Activated CD8-positive, alpha-beta memory T cell treated with anti-CD3 and anti-CD28 coated beads for 36 hours (primary cell): ENCODE results near the gene GABBR2. TPM values are rescaled to one million over a fixed set of nuclear protein-coding genes. Genes with fewer than 3 reads are reported as not detected.

Experiments
- CTCF ChIA-PET: fragments of 350-600 bp; sonication (Branson Sonifier 250); formaldehyde crosslinking; loops from one replicate; lab custom pipeline; 2021; ENCODE audit warnings: antibody characterized with exemption; lab: Charles Lee
- POLR2A ChIA-PET: fragments of 350-600 bp; sonication (Branson Sonifier 250); formaldehyde crosslinking; loops from one replicate; lab custom pipeline; 2021; ENCODE audit warnings: antibody characterized with exemption; lab: Charles Lee
- total RNA-seq, 2 experiments: library from RNA; stranded (reverse); gene quantifications; one replicate each; pipeline ENCODE4 v1.2.3, GENCODE V29; 2021

Gene GABBR2
- total RNA-seq, 2 experiments from 2014 or later = not detected

- POLR2A ChIA-PET = no interaction called here
- CTCF ChIA-PET = no interaction called here
Observed at GRCh38 chr9:98576859-98577258, 131.9 kb downstream of the GABBR2 start.

- CTCF ChIA-PET = no interaction called here
- POLR2A ChIA-PET = no interaction called here
Observed at GRCh38 chr9:98576354-98576753, 132.4 kb downstream of the GABBR2 start.

- ChIA-PET POLR2A (no interaction called here), CTCF (no interaction called here)
Observed at GRCh38 chr9:98575379-98576346, 133.1 kb downstream of the GABBR2 start.

- ChIA-PET CTCF (no interaction called here), POLR2A (no interaction called here)
Observed at GRCh38 chr9:98573749-98574278, 134.9 kb downstream of the GABBR2 start.

DNA sequence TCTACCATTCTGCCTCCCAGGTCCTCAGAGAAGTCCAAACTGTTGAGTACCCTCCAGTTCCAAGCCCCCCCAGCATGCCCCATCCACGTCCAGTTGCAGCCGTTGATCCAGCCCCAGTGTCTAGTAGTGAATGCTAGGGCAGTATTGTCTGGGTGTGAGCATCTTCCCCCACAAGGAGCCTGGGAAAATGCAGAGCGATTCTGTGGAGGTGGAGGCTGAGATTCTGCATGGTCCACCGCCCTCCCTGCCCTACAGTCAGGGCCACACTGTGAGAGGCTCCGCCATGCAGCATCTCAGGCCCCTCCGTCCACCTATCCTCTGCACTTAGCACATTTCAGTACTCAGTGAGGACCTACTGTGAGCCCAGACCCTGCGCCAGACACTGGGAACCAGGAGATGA is 135.9 kb downstream of the GABBR2 start:
- POLR2A ChIA-PET = no interaction called here
- CTCF ChIA-PET = no interaction called here

DNA sequence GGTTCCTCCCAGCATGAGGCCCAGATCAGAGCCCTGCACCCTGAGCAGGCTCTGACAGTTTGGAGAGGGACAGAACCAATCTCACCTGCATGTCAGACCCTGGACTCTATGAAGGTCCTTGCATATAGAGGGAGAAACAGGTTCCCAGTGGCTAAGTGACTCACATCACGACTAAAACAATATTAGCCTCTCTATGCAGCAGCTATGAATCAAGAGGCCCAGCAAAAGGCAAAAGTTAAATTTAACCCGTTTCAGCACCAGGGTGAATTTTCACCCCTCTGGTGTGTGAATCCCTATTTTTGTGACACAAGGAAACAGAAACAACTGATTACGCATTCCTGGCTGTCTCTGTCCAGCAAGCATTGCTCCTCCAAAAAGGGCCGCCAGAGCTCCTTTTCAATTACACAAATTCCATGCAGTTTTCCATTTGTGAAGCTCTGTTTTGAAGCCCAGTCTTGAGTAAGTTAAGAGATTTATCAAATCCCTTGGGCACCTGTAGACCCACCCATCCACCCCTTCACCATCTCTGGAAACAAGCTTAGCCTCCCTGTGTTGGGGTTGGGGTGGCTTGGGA is 136.6 kb downstream of the GABBR2 start:
- POLR2A ChIA-PET = no interaction called here
- CTCF ChIA-PET = no interaction called here

DNA sequence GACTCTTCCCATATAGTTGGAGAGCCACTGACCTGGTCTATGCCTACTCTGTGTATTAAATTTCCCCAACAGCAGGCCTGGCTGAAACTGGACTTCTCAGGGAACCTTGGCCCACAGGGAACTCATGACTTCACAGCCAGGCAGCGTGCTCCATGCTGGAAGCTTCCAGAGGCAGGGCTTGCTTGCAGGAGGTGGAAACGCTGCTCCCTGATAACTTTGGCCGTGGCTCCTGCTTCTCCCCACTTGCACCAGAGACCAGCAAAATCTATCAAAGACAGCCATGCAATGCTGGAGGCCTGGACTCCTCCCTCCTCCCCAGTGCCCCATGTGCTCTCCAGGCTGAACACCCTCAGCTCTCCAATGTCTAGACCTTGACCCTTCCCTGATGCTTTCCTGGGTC is 137.1 kb downstream of the GABBR2 start:
- ChIA-PET POLR2A (no interaction called here), CTCF (no interaction called here)

DNA sequence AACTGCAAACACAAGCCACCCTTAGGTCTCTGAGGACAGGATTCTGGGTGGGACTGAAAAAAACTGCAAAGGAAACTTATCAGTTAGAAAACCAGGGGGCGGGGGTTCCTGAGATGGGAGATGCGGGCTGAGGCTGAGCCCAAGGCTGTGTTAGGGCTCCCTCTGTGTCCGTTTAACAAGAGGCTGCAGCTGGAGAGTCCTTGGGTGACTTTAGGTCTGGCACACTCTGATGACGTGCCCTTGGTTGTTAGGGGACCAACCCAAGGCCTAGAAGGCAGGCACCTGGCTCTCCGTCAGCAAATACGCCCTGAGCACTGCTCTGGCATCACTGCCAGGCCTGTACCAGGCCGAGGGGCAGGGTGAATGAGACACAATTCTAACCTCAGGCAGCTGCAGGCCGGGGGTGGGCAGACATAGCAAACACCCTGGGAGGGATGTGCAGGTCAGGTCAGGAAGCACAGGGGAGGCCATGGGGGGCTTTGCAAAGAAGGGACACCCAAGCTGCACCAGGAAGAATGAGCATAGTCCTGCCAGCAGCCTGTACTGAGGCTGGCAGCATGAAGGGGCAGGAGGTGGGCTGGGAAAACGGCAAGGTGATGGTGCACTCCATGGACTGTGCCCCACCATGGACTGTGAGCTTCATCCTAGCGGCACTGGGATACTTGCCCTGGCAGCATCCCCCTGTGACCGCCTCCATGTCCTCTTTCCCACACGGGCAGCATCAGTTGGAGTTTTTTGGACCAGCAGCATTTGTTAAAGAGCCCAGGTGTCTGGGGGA is 137.9 kb downstream of the GABBR2 start:
- ChIA-PET POLR2A (no interaction called here), CTCF (no interaction called here)

DNA sequence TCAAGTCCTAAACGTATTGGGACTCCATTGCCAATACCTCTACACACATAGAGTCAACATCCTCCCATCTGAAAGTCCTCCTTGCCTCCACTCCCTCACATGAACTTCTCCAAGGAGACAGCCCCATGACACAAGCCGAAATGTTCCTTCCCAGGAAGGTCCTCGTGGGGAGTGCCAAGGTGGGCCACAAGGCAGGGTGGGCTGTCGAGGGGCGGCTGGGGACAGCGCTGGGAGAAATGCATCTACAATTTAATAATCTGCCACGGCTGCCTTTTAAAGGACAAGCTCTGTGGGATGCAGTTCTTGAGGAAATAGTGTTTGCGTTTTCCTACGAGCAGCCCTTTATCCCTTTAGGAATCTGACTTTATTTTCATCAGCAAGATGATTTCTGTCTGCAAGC is 138.7 kb downstream of the GABBR2 start:
- ChIA-PET CTCF (no interaction called here), POLR2A (no interaction called here)

DNA sequence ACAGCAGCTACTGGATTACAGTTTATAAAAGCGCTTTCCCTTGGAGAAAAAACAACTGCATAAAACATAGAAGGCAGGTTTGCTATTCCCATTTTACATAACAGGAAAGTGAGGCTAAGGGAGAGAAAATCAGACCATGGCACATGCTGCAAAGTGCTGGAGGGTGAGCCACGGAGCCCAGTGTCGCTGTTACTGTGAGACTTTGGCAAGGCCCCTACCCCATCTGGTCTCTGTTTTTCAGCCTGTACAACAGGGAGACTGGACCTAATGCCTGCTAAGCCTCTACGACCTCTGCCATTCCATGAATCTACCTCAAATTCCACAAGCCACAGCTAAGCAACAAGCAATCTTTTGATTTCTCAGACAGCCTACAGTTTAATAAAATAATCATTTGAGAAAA is 139.2 kb downstream of the GABBR2 start:
- ChIA-PET POLR2A (no interaction called here), CTCF (no interaction called here)

DNA sequence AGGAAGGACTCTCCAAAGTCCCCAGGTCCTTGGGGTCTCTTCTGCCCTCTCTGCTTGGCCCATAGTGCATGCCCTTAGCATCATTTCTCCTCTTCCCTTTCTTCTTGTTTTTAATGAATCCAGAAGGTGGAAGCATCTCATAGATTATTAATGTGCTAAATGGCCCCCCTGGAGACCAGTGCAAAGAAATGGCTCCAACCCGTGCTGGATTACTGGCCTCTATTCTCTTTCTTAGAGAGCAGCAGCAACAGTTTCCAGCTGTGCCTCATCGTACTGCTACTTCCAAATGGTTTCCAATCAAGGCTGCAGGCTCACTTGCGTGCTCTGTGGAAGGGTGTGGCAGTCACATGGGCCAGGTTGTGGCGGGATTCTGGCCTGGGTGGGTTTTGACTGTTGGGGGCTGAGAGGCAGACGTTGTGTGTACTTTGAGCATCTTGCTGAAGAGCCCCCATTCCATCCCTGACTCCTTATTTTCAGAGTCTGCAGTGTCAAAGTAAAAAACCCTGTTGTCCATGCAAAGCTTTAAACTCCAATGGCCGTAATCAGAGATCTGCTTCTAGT is 139.7 kb downstream of the GABBR2 start:
- ChIA-PET CTCF (no interaction called here), POLR2A (no interaction called here)

- ChIA-PET POLR2A (no interaction called here), CTCF (no interaction called here)
Observed at GRCh38 chr9:98568234-98568908, 140.4 kb downstream of the GABBR2 start.

DNA sequence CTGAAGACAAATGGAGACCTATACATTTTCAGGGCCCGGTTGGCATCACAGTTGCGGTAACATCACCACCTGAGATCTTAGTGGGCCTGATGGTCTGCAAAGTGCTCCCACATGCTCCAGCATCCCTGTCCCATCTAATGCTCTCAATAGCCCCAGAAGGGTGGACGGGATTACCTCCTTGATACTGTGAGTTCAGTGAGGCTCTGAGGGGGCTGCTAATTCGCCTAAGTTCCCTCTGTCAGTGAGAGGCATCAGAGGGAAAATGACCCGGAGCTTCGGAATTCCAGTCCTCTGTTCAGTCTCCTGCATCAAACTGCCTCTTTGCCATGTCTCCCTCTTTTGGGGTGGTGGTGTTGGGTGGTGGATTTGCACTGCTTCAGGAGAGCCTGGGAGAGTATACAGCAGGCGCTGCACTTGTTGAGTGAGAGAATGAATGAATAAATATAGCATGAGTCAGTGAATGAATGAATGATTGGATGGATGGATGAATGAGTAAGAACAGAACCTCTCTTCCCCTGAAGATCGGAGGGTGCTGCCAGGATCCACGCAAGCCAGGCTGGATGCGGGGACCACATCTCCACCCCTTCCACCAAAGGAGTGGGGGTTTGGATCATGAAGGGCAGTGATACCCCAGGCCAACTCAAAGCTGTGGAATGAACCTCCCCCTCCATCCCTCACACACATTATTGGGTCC is 141.0 kb downstream of the GABBR2 start:
- ChIA-PET POLR2A (no interaction called here), CTCF (interaction anchor here (0.6 kb wide), 1 partner anchor 158 kb away, joined by 7 read pairs; no protein-coding TSS in a partner anchor)

DNA sequence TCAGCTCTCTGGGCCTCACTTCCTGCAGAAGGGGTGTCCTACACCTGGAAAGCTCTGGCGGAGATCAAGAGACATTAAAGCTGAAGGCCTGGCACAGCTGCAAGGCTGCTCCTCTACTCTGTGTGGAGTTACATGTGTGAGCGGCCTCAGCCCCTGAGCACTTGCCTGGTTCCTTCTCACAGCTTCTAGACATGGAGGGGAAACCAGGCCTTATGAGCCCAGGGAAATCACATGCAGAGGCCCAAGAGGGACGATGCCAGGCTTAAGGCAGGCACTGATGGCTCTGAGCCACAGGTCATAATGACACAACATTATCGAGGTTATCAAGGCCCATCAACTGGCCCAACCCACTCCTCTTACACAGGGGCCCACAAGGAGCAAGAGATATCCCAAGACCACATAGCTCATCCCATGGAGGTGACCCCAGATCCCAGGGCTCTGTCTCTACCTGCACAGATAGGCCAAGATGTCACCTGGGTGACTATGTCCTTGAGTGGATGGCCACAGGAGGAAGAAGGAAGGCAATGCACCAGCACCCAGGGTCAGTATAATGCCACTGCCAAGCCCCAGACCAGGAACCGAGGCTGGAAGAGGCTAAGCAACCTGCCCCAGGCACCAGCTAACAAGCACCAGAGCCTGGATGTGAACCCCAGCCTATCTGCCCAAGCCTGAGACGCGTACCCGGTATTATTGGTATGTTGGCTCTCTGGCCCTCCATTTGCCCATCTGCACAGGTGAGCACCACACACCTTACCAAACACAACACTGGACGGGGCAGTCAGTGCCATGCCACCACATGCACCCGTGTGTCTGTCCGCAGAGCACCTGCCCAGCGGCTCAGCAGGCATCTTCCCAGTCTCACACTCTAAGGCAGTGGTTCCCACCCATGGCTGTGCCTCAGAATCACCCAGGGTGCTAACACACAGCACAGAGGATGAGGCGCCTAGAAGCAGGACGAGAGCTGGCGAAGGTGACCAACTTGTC is 143.3 kb downstream of the GABBR2 start:
- ChIA-PET CTCF (interaction anchor here (0.6 kb wide), 2 partner anchors 282 to 521 kb away, joined by 3 read pairs; no protein-coding TSS in a partner anchor), POLR2A (no interaction called here)

- CTCF ChIA-PET = interaction anchor here (0.6 kb wide), 1 partner anchor 283 kb away, joined by 3 read pairs; no protein-coding TSS in a partner anchor
Observed at GRCh38 chr9:98564714-98565113, 144.0 kb downstream of the GABBR2 start.

GRCh38 chr9:98563988-98564387 is 144.7 kb downstream of the GABBR2 start:
- CTCF ChIA-PET = no interaction called here
- POLR2A ChIA-PET = no interaction called here

More at GRCh38 chr9:98564714-98565113, 144.0 kb downstream of the GABBR2 start:
- POLR2A ChIA-PET = no interaction called here

- CTCF ChIA-PET = no interaction called here
- POLR2A ChIA-PET = no interaction called here
Observed at GRCh38 chr9:98563212-98563907, 145.4 kb downstream of the GABBR2 start.
